ENCODE results near the gene RNF43. TPM values are rescaled to one million over a fixed set of nuclear protein-coding genes. Genes with fewer than 3 reads are reported as not detected.
A peak's percentile ranks its signal among the peaks of the same experiment; 100 is the strongest.

RNF43 gene
- total and polyA plus RNA-seq, 2 of the 13 experiments (the other 11 are each of a cell fraction or from before 2014, with no cell fraction given), result 31.0 to 53.4 TPM

DNA sequence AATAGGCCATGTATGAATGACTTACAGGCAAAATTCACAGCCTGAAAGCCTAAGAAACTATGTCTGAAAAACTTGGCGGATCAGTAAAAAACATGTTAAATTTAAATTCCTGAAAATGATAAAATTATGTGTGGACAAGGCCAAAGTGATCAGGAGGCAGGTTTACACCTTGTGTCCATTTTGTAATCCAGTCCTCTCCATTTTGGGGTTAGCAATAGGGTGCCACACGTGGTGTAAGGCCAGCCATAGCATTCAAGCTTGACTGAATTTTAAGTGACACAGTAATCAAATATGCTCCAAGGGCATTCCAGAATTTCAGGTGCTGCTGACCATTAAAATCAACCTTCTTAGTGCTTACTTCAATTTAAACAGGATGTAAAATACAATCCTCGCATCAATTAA, 2.7 kb downstream of the RNF43 start (continued):
- no peak for TF ChIP-seq HOXA9 (CRISPR knock-in tag; IDR thresholded peaks at IDR 0.05; ENCODE audit: borderline replicate concordance)
- no peak for TF ChIP-seq ZNF441 (CRISPR knock-in tag; IDR thresholded peaks at IDR 0.05; ENCODE audit: borderline replicate concordance)
- TF ChIP-seq, protein P1, sequence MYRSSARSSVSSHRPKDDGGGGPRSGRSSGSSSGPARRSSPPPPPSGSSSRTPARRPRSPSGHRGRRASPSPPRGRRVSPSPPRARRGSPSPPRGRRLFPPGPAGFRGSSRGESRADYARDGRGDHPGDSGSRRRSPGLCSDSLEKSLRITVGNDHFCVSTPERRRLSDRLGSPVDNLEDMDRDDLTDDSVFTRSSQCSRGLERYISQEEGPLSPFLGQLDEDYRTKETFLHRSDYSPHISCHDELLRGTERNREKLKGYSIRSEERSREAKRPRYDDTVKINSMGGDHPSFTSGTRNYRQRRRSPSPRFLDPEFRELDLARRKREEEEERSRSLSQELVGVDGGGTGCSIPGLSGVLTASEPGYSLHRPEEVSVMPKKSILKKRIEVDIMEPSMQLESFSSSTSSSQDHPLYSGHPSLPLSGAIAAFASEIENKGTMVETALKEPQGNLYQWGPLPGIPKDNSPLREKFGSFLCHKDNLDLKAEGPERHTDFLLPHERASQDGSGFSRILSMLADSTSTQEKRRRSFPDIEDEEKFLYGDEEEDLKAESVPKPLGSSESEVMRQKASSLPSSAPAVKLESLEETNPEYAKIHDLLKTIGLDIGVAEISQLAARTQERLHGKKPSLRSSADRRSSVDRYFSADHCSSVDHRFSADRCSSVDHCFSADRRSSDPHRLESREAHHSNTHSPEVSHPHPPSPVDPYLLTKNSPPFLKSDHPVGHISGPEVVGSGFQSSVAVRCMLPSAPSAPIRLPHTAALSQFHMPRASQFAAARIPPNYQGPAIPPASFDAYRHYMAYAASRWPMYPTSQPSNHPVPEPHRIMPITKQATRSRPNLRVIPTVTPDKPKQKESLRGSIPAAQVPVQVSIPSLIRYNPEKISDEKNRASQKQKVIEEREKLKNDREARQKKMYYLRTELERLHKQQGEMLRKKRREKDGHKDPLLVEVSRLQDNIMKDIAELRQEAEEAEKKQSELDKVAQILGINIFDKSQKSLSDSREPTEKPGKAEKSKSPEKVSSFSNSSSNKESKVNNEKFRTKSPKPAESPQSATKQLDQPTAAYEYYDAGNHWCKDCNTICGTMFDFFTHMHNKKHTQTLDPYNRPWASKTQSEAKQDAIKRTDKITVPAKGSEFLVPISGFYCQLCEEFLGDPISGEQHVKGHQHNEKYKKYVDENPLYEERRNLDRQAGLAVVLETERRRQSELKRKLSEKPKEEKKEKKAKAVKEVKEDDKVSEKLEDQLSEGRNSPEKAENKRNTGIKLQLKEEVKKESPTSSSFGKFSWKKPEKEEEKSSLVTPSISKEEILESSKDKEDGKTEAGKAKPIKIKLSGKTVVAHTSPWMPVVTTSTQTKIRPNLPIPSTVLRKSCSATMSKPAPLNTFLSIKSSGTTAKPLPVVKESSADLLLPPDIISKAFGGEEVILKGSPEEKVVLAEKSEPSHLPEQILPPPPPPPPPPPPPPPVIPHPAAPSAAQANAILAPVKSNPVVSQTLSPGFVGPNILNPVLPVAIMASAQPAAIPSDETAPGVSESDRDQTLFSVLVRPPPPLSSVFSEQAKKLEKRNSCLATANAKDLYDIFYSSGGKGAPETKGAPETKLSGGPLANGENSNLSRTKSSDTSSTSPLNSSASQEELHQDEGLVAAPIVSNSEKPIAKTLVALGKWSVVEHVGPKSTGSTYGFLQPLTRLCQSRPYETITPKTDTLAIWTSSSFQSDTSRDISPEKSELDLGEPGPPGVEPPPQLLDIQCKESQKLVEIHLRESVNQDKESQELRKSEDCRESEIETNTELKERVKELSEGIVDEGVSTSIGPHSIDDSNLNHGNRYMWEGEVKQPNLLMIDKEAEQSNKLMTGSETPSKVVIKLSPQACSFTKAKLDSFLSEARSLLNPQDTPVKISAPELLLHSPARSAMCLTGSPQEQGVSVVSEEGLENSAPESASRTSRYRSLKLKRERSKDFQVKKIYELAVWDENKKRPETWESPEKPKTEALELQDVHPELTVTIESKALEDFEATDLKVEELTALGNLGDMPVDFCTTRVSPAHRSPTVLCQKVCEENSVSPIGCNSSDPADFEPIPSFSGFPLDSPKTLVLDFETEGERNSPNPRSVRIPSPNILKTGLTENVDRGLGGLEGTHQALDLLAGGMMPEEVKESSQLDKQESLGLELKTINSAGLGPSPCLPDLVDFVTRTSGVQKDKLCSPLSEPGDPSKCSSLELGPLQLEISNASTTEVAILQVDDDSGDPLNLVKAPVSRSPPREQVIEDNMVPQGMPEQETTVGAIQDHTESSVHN (CRISPR knock-in tag; IDR thresholded peaks at IDR 0.05), result no peak
- no peak for TF ChIP-seq SNRNP70 (IDR thresholded peaks at IDR 0.05; ENCODE audit: low read depth, low read length)
- TF ChIP-seq, protein P2, sequence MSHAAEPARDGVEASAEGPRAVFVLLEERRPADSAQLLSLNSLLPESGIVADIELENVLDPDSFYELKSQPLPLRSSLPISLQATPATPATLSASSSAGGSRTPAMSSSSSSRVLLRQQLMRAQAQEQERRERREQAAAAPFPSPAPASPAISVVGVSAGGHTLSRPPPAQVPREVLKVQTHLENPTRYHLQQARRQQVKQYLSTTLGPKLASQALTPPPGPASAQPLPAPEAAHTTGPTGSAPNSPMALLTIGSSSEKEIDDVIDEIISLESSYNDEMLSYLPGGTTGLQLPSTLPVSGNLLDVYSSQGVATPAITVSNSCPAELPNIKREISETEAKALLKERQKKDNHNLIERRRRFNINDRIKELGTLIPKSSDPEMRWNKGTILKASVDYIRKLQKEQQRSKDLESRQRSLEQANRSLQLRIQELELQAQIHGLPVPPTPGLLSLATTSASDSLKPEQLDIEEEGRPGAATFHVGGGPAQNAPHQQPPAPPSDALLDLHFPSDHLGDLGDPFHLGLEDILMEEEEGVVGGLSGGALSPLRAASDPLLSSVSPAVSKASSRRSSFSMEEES (CRISPR knock-in tag; IDR thresholded peaks at IDR 0.05), result no peak
- TF ChIP-seq ZMYM3 (CRISPR knock-in tag; IDR thresholded peaks at IDR 0.05), result no peak
- no peak for TF ChIP-seq EED (CRISPR knock-in tag; IDR thresholded peaks at IDR 0.05)
- TF ChIP-seq MLLT10 (CRISPR knock-in tag; IDR thresholded peaks at IDR 0.05), result peak; percentile 18; the same call in 1 of the 2 replicates
- no peak for TF ChIP-seq JARID2 (CRISPR knock-in tag; IDR thresholded peaks at IDR 0.05; ENCODE audit: insufficient replicate concordance)
- no peak for TF ChIP-seq TBL1XR1 (IDR thresholded peaks at IDR 0.05; ENCODE audit: borderline replicate concordance, low read length, partially characterized antibody)
- no peak for TF ChIP-seq SMARCC2 (IDR thresholded peaks at IDR 0.05)
- TF ChIP-seq, protein P3, sequence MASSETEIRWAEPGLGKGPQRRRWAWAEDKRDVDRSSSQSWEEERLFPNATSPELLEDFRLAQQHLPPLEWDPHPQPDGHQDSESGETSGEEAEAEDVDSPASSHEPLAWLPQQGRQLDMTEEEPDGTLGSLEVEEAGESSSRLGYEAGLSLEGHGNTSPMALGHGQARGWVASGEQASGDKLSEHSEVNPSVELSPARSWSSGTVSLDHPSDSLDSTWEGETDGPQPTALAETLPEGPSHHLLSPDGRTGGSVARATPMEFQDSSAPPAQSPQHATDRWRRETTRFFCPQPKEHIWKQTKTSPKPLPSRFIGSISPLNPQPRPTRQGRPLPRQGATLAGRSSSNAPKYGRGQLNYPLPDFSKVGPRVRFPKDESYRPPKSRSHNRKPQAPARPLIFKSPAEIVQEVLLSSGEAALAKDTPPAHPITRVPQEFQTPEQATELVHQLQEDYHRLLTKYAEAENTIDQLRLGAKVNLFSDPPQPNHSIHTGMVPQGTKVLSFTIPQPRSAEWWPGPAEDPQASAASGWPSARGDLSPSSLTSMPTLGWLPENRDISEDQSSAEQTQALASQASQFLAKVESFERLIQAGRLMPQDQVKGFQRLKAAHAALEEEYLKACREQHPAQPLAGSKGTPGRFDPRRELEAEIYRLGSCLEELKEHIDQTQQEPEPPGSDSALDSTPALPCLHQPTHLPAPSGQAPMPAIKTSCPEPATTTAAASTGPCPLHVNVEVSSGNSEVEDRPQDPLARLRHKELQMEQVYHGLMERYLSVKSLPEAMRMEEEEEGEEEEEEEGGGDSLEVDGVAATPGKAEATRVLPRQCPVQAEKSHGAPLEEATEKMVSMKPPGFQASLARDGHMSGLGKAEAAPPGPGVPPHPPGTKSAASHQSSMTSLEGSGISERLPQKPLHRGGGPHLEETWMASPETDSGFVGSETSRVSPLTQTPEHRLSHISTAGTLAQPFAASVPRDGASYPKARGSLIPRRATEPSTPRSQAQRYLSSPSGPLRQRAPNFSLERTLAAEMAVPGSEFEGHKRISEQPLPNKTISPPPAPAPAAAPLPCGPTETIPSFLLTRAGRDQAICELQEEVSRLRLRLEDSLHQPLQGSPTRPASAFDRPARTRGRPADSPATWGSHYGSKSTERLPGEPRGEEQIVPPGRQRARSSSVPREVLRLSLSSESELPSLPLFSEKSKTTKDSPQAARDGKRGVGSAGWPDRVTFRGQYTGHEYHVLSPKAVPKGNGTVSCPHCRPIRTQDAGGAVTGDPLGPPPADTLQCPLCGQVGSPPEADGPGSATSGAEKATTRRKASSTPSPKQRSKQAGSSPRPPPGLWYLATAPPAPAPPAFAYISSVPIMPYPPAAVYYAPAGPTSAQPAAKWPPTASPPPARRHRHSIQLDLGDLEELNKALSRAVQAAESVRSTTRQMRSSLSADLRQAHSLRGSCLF (CRISPR knock-in tag; IDR thresholded peaks at IDR 0.05; ENCODE audit: borderline replicate concordance), result no peak
